Left ventricle myocardium inferior (tissue), 1 donor: Measurements from ENCODE around the gene EME2. TPM values are rescaled to one million over a fixed set of nuclear protein-coding genes. Genes with fewer than 3 reads are reported as not detected.

Experiments
- DNase-seq: peaks from one replicate; pipeline ENCODE4 v3.0.0-alpha.2; 2020
- H3K27ac ChIP-seq: fragments of 200-600 bp; replicated peaks from 2 replicates; pipeline ENCODE4 v1.8.0; 2021
- H3K27me3 ChIP-seq: fragments of 200-600 bp; 2 replicates; pipeline ENCODE4 v1.8.0; 2021; ENCODE audit warnings: low read depth
- H3K36me3 ChIP-seq: fragments of 200-600 bp; 2 replicates; pipeline ENCODE4 v1.8.0; 2021
- H3K4me1 ChIP-seq: fragments of 200-600 bp; 2 replicates; pipeline ENCODE4 v1.8.0; 2021
- H3K4me3 ChIP-seq: fragments of 200-600 bp; 2 replicates; pipeline ENCODE4 v1.8.0; 2021; ENCODE audit warnings: mild to moderate bottlenecking, moderate library complexity
- H3K9me3 ChIP-seq: fragments of 200-600 bp; replicated peaks from 2 replicates; pipeline ENCODE4 v1.8.0; 2021
- CTCF ChIP-seq: fragments of 200-600 bp; IDR thresholded peaks from 2 replicates; pipeline ENCODE4 v1.8.0; 2021; ENCODE audit warnings: antibody characterized with exemption, mild to moderate bottlenecking, borderline replicate concordance
- intact Hi-C: fragments of 100-400 bp; cut with micrococcal nuclease; formaldehyde crosslinking; loops from one replicate; pipeline ENCODE4 v1.11.0; 2022
- long read RNA-seq: library from polyadenylated mRNA; unstranded; transcript quantifications from one replicate; pipeline ENCODE4 v2.0.0, GENCODE V29; 2021
- total RNA-seq: library from RNA; stranded (reverse); fragmentation: NEBNext Ultra II Directional; extraction: Animal tissue kit (Norgen Biotek cat#: 25700); gene quantifications from one replicate; pipeline ENCODE4 v1.2.1, GENCODE V29; 2021
- donor health status: DM: no; HTN: yes; CAD: no; lungs with severe emphysema.

The EME2 gene
- 7.4 TPM for total RNA-seq
- long read RNA-seq, partial matches to known transcripts = 0 of 4 reads
- long read RNA-seq, other reads (novel, unspliced or antisense) = 4 of 4 reads

- peaks cover 45% of the 10 kb centered on the region for H3K36me3 ChIP-seq
- peak within 1 kb of the TSS; percentile 95 for H3K27ac ChIP-seq
- H3K4me3 ChIP-seq = peak within 1 kb of the TSS; percentile 92
- no peaks in the 10 kb centered on the region for H3K9me3 ChIP-seq
- TF ChIP-seq CTCF = no peak
- intact Hi-C loops = no loop called here
- peaks cover 65% of the 10 kb centered on the region for H3K4me1 ChIP-seq
- no peaks in the 10 kb centered on the region for H3K27me3 ChIP-seq
- DNase-seq = no peak
These were observed at the start of gene EME2 for GRCh38 chr16:1772362-1772907. TSS of gene EME2 (plus strand) at chr16:1772810. CDS start at chr16:1773228, 418 bp downstream.

- peaks cover 40% of the 10 kb centered on the region for H3K36me3 ChIP-seq
- peak; percentile 83 for TF ChIP-seq CTCF
- H3K27ac ChIP-seq = peak overlapping the region; percentile 67
- no peak overlapping the region for H3K4me3 ChIP-seq
- DNase-seq = no peak
- no peaks in the 10 kb centered on the region for H3K9me3 ChIP-seq
- no peaks in the 10 kb centered on the region for H3K27me3 ChIP-seq
- intact Hi-C loops = no loop called here
- peaks cover 48% of the 10 kb centered on the region for H3K4me1 ChIP-seq
These were observed 49.0 kb upstream of the EME2 start for GRCh38 chr16:1723450-1724147.

- Histone ChIP-seq H3K4me3 (no peak overlapping the region), H3K27ac (no peak overlapping the region), H3K27me3 (no peaks in the 10 kb centered on the region), H3K4me1 (peaks cover 39% of the 10 kb centered on the region), H3K36me3 (peaks cover 48% of the 10 kb centered on the region), H3K9me3 (no peaks in the 10 kb centered on the region)
- TF ChIP-seq CTCF = no peak
- intact Hi-C loops = no loop called here
- no peak for DNase-seq
These were observed 48.1 kb upstream of the EME2 start for GRCh38 chr16:1724491-1724890.

GRCh38 chr16:1726661-1727502, 45.7 kb upstream of the EME2 start:
- no peak overlapping the region for H3K4me3 ChIP-seq
- H3K4me1 ChIP-seq = peaks cover 25% of the 10 kb centered on the region
- H3K27ac ChIP-seq = no peak overlapping the region
- H3K27me3 ChIP-seq = no peaks in the 10 kb centered on the region
- H3K9me3 ChIP-seq = no peaks in the 10 kb centered on the region
- H3K36me3 ChIP-seq = peaks cover 65% of the 10 kb centered on the region
- no peak for TF ChIP-seq CTCF
- no peak for DNase-seq
- intact Hi-C loops = no loop called here
